ENCODE data around the gene CHD6.

CHD6 gene

DNA sequence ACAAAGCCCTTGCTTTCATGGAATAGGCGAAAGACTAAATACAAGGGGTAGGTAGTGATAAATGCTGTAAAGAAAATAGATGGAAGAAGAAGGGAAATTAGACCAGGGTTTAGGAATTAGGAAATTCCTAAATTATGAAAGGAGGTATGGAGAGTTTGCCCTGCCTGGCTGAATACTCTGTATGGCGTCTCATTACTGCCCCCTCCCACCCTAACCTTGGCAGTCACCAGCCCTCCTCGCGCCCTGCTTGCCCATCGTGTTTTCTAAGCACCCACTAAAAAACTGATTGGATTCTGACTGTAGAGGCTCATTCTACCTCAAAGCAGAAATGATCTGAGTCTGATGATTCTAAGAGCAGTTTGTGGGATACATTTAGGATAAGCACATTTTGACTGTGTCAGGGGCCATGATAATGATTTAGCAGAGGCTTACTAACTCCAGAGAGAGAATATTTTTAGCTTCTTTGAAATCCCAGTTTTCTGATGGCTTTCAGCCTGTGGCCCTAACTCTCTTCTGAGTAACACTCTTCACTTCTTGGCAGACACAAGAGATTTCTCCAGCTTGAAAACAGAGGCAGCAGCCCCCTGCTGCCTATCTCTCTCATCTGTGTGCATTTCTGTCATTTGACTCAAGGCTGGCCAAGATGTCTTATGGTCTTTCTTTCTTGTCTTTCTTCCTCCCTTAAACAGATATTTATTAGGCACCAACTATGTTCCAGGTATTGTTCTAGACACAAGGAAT lies 1.4 kb upstream of the CHD6 start:
- peak; percentile 73 for DNase-seq

DNA sequence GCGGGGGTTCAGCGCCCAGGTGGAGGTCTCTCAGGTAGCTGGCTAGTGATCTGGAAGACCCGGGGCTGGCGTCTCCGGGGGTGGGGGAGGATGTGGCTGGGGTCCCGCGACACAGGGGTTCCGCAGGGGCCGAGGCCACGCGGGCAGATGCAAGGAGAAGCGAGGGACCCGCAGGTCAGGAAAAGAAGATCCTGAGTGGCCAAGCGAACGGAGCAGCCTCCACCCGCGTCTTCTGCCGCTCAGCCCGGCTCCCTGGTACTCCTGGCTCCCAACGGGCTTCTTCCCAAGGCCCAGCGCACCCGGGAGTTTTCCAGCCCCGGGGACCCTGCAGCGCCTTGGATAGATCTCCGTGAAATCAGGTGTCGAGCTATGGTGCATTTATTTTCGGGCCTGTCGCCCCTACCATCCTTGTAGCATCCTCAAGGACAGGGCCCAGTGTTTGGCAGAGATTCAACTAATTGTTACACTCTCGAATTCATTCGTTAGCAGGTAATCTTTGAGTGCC lies 682 bp upstream of the CHD6 start:
- DNase-seq = peak; percentile 73

DNA sequence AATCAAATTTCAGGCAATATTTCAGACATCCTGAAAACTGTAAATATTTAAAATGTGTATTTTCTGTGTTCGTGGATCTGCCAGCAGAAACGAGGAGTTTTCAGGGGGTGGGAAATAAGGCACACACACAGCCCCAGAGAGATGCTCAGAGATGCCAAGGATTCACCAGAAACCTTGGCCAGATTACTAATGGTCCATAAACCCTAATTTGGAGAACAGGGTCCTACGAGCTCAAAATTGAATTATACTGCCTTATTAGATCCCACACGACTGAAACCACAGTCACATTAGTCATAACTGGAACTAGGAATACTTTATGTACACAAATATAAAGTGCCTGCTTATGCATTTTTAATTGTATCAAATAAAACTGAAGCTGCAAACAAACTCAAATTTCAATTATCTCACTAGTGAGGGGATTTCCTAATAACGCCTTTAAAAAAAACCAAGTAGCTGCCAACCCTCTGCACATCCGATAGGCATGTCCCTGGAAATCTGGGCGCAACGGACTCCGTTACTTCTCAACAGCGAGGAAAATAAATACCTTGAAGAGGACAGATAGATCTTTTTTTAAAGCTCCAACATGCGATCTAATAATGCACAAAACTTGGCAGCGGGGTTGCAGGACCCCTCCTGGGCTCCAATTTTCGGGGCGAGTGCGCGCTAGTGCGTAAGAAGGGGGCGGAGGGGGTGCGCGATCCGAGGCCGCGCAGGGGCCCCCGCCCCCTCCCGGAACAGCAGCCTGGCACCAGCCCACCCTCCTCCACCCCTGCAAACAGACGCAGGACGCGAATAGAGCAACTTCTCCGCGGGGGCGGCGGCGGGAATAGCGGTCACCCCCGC lies 897 bp downstream of the CHD6 start:
- peak; percentile 50 for DNase-seq

DNA sequence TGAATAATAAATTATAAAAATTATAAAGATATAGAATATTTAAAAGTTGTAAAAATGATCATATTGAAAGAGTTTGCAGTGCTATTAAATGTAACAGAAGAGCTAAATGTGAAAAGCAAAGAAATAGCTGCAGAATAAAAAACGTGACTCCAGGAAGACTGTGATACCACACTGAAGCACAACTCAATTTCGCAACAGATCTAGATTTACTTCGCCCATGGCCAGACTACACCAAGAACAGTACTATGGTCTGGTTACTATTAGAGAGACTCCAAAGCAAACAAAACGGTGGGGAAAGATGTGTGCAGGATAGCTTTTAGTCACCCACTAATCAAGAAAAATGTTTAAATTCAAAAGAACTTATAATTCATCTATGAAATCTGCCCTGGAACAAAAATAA lies 1.9 kb downstream of the CHD6 start:
- peak; percentile 62 for DNase-seq

DNA sequence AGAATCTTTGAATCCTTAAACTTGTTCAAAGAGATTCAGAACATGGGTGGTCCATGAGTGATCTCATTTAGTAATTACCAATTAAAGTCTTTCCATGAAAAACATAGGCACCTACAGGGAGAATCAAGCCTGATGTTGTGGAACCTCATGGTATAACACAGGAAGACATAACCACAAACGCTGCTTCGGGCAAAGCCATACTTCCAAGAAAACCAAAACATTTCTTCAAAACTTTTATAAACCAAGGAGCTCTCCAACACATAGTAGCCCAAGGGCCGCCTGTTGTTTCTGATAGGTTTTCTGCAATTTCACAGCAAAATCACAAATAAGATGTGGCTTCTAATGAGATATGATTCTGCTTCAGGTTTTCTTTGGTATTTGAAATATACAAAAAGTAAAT lies 2.5 kb downstream of the CHD6 start:
- DNase-seq = no peak

DNA sequence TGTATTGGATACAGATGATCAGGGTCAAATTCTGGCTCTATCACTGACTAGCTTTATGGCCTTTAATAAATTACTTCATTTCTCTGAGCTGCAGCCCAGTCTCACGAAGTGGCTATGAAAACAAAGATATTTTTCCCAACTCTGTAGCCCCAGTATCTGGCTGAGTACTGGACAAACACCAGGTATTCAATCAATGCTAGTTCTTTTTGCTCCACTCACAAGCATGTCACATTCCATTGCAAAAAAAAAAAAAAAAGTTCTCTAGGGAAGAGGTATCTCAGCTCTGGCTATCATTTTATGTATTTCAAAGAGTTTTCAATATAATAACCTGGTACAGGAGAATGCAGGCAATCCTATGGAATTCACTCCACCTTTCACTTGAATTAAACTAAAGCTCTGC lies 3.1 kb downstream of the CHD6 start:
- DNase-seq = no peak

DNA sequence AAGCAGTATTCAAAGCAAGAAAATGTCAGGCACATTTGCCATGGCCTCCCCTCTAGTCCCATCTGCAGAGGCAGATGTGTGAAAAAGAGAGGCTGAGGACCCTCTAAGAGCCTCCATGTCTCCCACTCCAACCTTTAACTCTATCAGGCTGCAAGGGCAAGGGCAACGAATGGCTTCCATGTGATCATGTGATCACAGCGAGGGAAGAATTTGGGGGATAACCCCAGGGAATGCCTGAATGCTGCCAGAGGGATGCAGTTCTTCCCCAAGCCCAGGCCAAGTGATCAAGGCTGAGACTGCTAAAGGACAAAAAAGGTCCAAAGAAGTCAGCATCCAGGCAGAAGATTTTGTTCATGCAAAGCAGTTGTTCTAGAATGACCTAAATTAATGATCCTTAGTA lies 4.9 kb downstream of the CHD6 start:
- DNase-seq = no peak

DNA sequence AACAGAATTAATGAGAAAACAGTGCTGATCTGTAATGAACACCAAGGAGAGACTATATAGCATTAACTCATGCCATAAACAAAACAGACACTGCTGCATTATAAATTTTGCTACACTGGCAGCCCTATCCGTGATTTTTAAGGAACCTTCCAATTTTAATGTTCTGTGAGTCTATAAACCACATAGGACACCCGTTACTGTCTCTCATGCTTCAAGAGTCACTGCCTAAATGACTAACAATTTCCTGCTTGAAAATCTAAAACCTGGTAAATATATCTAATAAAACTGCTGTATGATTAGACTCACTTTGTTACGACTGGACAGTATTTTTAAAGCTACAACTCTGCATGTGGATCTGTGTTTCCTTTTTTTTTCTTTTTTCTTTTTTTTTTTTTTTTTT lies 8.7 kb downstream of the CHD6 start:
- no peak for DNase-seq

DNA sequence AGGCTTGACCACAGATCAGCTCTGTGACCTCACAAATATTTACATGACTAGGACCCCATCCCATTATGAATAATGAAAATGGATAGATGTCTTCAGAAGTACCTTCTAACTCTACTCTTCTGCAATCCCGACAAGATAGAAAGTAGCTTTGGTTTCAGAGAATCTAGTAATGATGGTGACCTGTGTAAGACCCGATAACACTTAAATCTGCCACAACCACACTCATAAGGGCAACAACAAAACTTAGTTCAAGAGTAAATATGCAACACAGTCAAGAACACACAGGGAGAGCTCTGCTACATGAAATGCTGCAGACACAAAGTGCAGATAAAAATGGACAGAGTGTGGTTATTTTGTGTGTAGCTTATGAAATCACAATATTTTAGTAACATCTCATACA lies 9.6 kb downstream of the CHD6 start:
- DNase-seq = no peak

DNA sequence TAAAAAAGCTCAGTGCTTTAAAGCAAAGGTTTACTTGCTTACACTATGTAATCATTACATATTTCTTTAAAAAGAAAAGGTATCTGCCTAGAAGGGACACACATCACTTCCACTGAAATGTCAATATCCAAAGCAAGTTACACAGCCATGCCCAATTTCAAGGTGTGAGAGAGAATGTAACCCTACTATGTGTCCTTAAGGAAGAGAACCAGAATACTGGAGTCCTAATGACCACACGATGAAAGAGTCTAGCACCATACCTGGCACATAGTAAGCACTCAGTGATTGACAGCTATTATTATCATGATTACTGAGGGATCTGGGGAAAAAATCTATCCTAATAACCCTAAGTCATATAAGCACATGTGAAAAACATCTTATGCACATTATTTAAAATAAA lies 10.4 kb downstream of the CHD6 start:
- no peak for DNase-seq

DNA sequence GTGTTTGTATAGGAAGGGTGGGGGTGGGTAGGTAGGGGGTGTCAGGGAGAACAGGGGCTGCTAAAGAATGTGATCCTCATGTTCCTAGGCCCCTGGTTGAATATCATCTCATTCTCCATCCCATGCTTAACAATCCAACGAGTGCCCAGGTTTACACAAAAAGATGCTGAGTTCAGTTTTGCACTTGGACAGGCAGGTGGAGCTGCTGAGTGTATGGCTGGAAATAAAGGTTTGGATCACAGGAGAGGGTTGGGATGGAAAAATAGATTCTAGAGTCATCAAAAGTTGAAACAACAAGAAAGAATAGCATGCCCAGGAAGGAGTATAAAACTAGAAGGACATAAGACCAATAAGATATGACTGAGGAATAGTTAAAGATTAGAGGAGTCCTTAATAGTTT lies 14.2 kb downstream of the CHD6 start:
- no peak for DNase-seq

DNA sequence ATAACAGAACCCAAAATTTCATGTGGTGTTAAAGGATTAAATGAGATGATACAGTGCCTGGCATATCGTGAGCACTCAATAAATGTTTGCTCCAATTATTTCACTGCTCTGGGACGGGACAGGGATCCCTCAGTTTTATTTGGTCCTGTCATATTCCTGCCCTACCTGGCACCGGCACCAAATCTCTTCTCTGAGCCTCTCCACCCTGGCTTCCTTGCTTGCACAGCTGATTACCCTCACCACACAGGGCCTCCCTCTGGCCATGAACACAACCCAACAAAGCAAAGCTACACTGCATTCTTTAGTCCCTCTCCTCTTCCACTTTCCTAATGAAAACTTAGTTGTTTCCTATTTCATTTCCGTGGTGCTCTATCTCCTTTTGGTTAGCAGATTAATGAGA lies 16.4 kb downstream of the CHD6 start:
- DNase-seq = no peak

DNA sequence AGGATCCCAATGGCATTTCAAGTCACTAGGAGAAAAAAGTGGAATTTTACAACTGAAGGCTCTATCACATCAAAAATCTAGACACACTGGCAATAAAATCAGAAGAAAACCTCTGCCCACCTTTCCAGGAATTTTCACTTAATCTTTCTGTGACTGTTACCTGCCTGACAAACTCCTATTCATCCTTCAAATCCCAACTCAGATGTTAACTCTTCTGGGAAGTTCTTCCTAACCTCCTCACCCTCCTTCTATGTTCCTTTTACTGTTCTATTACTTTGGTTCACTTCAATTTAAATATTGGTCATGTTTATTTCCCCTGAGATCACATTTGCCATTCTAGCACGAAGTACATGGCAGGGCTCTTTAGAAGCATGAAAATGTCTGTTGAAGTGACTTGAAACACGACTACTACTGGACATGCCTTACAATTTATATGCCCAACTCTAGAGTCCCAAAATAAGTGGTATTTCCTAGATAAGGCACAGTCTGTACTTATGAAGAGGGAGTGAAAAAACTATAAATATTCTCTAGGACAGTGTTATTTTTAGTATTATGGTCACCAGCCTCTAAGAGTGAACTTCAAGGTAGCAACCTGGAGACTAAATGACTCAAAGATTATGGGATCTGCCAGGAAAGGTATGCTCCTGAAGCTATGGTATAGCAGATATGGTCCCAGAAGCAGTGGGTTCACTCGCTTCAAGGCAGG lies 17.1 kb downstream of the CHD6 start:
- no peak for DNase-seq

DNA sequence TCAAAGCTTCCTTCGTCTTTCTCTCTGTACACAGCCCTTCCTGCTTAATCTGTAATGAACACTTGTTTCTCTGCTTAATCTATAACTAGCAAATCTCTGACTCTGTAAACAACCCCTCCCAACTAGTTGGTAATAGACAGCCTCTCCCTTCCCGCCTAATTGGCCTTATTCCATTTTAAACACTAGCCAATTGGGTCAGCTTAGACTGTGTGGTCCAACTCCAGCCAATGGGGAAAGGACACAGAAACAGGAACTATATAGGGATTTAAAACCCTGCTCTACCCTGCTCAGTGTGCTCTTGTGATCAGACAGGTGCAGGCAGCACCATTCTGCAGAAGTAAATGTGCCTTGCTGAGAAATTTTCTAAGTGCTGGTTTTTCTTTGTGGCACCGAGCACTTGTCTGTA lies 18.5 kb downstream of the CHD6 start:
- no peak for DNase-seq

DNA sequence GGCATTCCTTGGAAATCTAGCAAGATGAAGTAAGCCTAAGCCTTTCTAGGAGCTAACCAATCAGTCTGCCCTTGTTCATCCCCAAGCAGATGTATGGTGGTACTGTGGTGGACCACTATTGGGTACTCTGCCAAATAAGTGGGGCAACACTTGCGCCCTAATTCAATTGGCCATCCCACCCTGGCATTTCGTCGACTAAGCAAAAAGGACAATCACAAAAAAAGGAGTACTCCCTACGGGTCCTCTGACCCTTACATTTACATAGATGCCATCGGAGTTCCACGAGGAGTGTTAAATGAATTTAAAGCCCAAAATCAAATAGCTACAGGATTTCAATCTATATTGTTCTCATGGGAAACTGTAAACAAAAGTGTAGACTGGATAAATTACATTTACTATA lies 19.5 kb downstream of the CHD6 start:
- DNase-seq = no peak

DNA sequence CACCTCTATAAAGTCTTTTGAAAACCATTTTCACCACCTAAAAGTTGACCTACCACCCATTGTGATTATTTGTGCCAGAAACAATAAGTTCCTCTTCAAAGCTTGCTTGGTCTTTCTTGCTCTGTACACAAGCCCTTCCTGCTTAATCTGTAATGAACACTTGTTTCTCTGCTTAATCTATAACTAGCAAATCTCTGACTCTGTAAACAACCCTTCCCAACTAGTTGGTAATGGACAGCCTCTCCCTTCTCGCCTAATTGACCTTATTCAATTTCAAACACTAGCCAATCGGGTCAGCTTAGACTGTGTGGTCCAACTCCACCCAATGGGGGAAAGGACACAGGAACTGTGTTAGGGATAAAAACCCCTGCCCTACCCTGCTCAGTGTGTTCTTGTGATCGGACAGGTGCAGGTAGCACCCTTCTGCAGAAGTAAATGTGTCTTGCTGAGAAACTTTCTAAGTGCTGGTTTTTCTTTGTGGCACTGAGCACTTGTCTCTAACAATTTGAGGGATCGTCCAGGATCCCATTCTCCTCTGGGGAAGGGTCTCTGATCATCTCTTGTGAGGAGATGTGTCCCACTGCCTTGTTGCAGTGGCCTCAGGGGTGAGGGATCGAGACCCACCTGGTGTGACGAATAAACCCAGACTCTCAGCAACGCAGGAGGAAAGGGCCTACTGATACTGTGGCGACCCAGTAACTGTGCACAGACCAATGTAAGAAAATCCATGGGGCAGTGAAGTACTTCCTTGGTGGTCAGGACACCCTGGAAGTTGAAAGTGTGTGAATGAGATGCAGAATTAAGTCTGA lies 23.5 kb downstream of the CHD6 start:
- DNase-seq = no peak

DNA sequence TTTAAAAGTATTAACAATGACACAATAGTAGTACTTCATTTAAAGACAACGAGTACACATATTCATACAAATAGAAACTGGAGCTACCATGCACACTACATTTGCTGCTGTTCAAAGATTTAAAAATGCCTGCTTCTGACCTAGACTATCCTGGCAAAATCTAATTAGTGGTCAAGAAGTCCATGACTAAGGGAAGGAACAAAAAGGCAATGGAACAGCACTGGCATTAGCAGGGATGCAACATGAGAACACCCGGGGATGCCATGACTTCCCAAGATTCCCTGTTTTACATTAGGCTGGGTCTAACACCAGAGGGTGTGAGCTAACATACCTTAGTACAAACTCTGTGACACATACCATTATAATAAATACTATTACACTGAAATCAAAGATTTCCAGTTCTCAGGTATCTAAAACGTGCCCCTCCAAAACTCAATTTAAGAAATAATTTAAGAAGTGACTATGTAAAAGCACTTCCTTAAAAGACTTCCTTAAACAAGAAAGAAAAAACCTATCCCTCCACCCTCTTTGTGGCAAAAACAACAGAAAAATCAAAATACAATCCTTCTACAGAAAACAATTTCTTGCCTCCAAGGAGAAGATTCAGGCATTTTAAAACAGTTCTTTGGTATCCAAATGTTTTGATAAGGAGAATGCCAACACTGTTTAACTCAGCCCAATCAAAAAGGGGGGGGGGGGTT lies 25.5 kb downstream of the CHD6 start:
- no peak for DNase-seq

DNA sequence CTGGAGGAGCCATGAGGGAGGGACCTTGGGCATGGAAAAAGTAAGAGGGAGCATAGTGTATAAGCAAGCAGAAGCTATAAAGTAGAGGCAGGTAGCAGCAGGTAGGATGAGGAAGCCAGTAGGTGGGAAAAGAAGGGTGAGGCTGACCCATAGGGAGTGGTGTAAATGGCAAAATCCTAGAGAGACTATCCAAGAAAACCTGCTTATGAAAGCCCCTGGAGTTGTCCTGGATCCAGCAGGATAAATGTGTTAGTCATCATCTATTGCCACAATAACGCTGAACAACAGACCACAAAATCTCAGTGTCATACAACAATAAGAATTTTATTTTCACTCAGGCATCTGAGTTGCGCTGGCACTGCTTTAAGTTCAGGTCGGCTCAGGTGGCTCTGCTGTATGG lies 30.2 kb downstream of the CHD6 start:
- no peak for DNase-seq

DNA sequence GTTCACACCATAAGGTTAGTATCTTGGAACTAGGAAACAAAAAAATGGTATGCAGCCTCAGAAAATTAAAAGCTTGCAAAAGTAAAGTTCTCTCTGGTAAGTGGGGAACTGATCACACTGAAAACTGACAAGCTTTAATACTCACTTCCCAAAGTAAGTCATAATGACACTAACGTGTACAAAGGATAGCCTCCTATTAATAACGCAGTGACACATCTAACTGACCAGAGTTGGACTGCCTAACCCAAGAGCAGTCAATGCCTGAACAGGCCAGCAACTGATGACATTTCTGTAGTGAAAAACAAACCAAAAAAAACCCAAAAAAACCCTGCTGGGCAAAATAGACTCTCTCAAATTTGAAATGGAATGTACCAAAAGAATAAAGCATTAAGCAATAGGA lies 30.7 kb downstream of the CHD6 start:
- no peak for DNase-seq

DNA sequence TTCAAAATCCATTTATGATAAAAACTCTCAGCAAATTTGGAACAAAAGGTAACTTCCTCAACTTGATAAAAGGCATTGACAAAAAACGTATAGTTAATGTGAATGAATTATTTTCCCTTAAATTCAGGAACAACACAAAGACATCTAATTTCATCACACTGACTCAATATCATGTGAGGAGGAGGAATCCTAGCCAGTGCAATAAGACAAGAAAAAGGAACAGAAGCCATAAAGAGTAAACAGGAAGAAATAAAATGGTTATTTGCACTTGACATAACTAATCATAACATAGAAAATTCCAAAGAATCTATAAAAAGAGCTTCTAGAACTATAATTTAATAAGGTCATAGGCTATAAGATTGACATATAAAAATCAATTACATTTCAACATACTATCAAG lies 31.4 kb downstream of the CHD6 start:
- no peak for DNase-seq

DNA sequence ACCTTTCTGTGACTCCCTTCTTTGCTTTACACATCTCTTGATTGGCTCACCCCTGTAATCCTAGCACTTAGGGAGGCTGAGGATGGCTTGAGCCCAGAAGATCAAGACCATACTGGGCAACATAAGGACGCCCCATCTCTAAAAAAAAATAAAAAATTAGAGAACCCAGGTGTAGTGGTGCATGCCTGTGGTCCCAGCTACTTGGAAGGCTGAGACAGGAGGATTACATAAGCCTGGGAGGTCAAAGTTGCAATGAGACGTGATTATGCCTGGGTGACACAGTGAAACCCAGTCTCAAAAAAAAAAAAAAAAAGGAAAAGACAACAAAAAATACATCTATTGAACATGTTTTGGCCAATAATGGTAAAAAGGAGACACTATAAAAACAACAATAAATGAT lies 37.8 kb downstream of the CHD6 start:
- no peak for DNase-seq

Measured in NCI-H1105 treated with DMSO at 0.1 percent for 48 hours (cell line).